ENCODE data around the gene SNAI3. TPM values are rescaled to one million over a fixed set of nuclear protein-coding genes. Genes with fewer than 3 reads are reported as not detected.

SNAI3 gene
- total and polyA plus RNA-seq, 2 of the 8 experiments (the other 6 are each of a cell fraction or from before 2014, with no cell fraction given): 8.5 to 13.3 TPM

GRCh38 chr16:88697116-88697830 is 11.0 kb upstream of the SNAI3 start (continued):
- TF ChIP-seq, protein P1, sequence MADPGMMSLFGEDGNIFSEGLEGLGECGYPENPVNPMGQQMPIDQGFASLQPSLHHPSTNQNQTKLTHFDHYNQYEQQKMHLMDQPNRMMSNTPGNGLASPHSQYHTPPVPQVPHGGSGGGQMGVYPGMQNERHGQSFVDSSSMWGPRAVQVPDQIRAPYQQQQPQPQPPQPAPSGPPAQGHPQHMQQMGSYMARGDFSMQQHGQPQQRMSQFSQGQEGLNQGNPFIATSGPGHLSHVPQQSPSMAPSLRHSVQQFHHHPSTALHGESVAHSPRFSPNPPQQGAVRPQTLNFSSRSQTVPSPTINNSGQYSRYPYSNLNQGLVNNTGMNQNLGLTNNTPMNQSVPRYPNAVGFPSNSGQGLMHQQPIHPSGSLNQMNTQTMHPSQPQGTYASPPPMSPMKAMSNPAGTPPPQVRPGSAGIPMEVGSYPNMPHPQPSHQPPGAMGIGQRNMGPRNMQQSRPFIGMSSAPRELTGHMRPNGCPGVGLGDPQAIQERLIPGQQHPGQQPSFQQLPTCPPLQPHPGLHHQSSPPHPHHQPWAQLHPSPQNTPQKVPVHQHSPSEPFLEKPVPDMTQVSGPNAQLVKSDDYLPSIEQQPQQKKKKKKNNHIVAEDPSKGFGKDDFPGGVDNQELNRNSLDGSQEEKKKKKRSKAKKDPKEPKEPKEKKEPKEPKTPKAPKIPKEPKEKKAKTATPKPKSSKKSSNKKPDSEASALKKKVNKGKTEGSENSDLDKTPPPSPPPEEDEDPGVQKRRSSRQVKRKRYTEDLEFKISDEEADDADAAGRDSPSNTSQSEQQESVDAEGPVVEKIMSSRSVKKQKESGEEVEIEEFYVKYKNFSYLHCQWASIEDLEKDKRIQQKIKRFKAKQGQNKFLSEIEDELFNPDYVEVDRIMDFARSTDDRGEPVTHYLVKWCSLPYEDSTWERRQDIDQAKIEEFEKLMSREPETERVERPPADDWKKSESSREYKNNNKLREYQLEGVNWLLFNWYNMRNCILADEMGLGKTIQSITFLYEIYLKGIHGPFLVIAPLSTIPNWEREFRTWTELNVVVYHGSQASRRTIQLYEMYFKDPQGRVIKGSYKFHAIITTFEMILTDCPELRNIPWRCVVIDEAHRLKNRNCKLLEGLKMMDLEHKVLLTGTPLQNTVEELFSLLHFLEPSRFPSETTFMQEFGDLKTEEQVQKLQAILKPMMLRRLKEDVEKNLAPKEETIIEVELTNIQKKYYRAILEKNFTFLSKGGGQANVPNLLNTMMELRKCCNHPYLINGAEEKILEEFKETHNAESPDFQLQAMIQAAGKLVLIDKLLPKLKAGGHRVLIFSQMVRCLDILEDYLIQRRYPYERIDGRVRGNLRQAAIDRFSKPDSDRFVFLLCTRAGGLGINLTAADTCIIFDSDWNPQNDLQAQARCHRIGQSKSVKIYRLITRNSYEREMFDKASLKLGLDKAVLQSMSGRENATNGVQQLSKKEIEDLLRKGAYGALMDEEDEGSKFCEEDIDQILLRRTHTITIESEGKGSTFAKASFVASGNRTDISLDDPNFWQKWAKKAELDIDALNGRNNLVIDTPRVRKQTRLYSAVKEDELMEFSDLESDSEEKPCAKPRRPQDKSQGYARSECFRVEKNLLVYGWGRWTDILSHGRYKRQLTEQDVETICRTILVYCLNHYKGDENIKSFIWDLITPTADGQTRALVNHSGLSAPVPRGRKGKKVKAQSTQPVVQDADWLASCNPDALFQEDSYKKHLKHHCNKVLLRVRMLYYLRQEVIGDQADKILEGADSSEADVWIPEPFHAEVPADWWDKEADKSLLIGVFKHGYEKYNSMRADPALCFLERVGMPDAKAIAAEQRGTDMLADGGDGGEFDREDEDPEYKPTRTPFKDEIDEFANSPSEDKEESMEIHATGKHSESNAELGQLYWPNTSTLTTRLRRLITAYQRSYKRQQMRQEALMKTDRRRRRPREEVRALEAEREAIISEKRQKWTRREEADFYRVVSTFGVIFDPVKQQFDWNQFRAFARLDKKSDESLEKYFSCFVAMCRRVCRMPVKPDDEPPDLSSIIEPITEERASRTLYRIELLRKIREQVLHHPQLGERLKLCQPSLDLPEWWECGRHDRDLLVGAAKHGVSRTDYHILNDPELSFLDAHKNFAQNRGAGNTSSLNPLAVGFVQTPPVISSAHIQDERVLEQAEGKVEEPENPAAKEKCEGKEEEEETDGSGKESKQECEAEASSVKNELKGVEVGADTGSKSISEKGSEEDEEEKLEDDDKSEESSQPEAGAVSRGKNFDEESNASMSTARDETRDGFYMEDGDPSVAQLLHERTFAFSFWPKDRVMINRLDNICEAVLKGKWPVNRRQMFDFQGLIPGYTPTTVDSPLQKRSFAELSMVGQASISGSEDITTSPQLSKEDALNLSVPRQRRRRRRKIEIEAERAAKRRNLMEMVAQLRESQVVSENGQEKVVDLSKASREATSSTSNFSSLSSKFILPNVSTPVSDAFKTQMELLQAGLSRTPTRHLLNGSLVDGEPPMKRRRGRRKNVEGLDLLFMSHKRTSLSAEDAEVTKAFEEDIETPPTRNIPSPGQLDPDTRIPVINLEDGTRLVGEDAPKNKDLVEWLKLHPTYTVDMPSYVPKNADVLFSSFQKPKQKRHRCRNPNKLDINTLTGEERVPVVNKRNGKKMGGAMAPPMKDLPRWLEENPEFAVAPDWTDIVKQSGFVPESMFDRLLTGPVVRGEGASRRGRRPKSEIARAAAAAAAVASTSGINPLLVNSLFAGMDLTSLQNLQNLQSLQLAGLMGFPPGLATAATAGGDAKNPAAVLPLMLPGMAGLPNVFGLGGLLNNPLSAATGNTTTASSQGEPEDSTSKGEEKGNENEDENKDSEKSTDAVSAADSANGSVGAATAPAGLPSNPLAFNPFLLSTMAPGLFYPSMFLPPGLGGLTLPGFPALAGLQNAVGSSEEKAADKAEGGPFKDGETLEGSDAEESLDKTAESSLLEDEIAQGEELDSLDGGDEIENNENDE (IDR thresholded peaks at IDR 0.05; ENCODE audit: insufficient replicate concordance, low read length): no peak
- TF ChIP-seq HDAC6 (IDR thresholded peaks at IDR 0.05; ENCODE audit: low read depth, low read length) (no peak), YY1 (IDR thresholded peaks at IDR 0.05; ENCODE audit: low read depth, low read length) (no peak), CEBPB (IDR thresholded peaks at IDR 0.05; ENCODE audit: low read depth, low read length) (no peak), BCL11A (IDR thresholded peaks at IDR 0.05; ENCODE audit: low read depth in 2 of 2, low read length in 2 of 2) (no peak), GTF2F1 (IDR thresholded peaks at IDR 0.05; ENCODE audit: borderline replicate concordance, low read depth, low read length) (no peak), CBX8 (IDR thresholded peaks at IDR 0.05; ENCODE audit: borderline replicate concordance, low read depth, low read length) (no peak)

All from H1 (cell line).